ENCODE results near the gene HIVEP2. TPM values are rescaled to one million over a fixed set of nuclear protein-coding genes. Genes with fewer than 3 reads are reported as not detected.

HIVEP2 gene
- total and polyA plus RNA-seq, 2 donors (not counting 3 experiments of a cell fraction or from before 2014, with no cell fraction given), result 1.3 to 4.7 TPM

- H3K9ac ChIP-seq (replicated peaks; ENCODE audit: extremely low read depth, insufficient read depth, low read length), result no peak overlapping the region
- dilution Hi-C loops (cut with MboI; ENCODE audit: extremely low pct_ligation_motif_present, low sequenced_read_pairs), result no loop called here
- POLR2A ChIA-PET, result interaction anchor here (0.5 kb wide), 1 partner anchor 71 kb away, joined by 4 read pairs; no protein-coding TSS in a partner anchor
Observed at GRCh38 chr6:142749556-142749955, 195.4 kb downstream of the HIVEP2 start.

GRCh38 chr6:142746524-142746923 is 198.5 kb downstream of the HIVEP2 start:
- no peaks in the 10 kb centered on the region for H4K20me1 ChIP-seq (replicated peaks; ENCODE audit: control insufficient read depth, extremely low read depth, insufficient read depth, low read length)
- H3K4me2 ChIP-seq (ENCODE audit: insufficient read depth, low read length), result no peak overlapping the region
- no peak overlapping the region for H3K9ac ChIP-seq (replicated peaks; ENCODE audit: extremely low read depth, insufficient read depth, low read length)
- FAIRE-seq (peak; percentile 21), DNase-seq (ENCODE audit: low read depth, low spot score) (peak; percentile 55)
- intact Hi-C loops (cut with micrococcal nuclease), result loop anchor here (1.0 to 5.0 kb wide), 4 partner anchors 53 to 281 kb away; no protein-coding TSS in a partner anchor
- H3K9me3 ChIP-seq (replicated peaks; ENCODE audit: control insufficient read depth, insufficient read depth, low read length), result no peaks in the 10 kb centered on the region
- H3K9me1 ChIP-seq (replicated peaks; ENCODE audit: control insufficient read depth, extremely low read depth, insufficient read depth, low read length), result no peaks in the 10 kb centered on the region
- no TSS peak for BruUV-seq (replicated peaks)
- CTCF ChIA-PET, result interaction anchor here (0.6 to 5.4 kb wide), 9 partner anchors 9 to 681 kb away, joined by 3 to 34 read pairs (median 3); no protein-coding TSS in a partner anchor
- POLR2A ChIA-PET, result no interaction called here
- no peak overlapping the region for H2AFZ ChIP-seq (ENCODE audit: low read depth, low read length)
- no peaks in the 10 kb centered on the region for H3K4me1 ChIP-seq (ENCODE audit: control insufficient read depth, extremely low read depth, insufficient read depth, low read length)
- H3K4me3 ChIP-seq (replicated peaks in 1 of 3; ENCODE audit: insufficient read depth in 1 of 3, low read depth in 1 of 3, low read length in 3 of 3), result no peak overlapping the region
- no peaks in the 10 kb centered on the region for H3K27me3 ChIP-seq (ENCODE audit: control insufficient read depth in 2 of 2, insufficient read depth in 2 of 2, low read length in 2 of 2)
- dilution Hi-C loops (cut with MboI; ENCODE audit: extremely low pct_ligation_motif_present, low sequenced_read_pairs), result no loop called here
- H3K79me2 ChIP-seq (ENCODE audit: control insufficient read depth, insufficient read depth, low read length), result no peaks in the 10 kb centered on the region
- H3K36me3 ChIP-seq (ENCODE audit: control insufficient read depth in 2 of 2, extremely low read depth in 1 of 2, insufficient read depth in 2 of 2, low read length in 2 of 2), result no peaks in the 10 kb centered on the region
- no peak for TF ChIP-seq MAX (IDR thresholded peaks at IDR 0.05; ENCODE audit: insufficient read depth, insufficient read length)
- TF ChIP-seq POLR2A (IDR thresholded peaks at IDR 0.05; ENCODE audit: low read depth, low read length), result no peak
- TF ChIP-seq CTCF (IDR thresholded peaks at IDR 0.05; ENCODE audit: extremely low read depth in 1 of 2, insufficient read depth in 1 of 2, low read depth in 1 of 2, low read length in 2 of 2), result peak; percentile 46 to 50
- TF ChIP-seq MYC (IDR thresholded peaks at IDR 0.05; ENCODE audit: low read depth, low read length), result no peak
- no peak for TF ChIP-seq GATA2 (IDR thresholded peaks at IDR 0.05; ENCODE audit: insufficient read depth, insufficient read length, low read depth, low read length)
- no peak overlapping the region for H3K27ac ChIP-seq (ENCODE audit: insufficient read depth, low read depth, low read length)

More at GRCh38 chr6:142749556-142749955, 195.4 kb downstream of the HIVEP2 start:
- Histone ChIP-seq H3K9me3 (replicated peaks; ENCODE audit: control insufficient read depth, insufficient read depth, low read length) (no peaks in the 10 kb centered on the region), H2AFZ (ENCODE audit: low read depth, low read length) (no peak overlapping the region), H3K9me1 (replicated peaks; ENCODE audit: control insufficient read depth, extremely low read depth, insufficient read depth, low read length) (no peaks in the 10 kb centered on the region), H3K4me3 (replicated peaks in 1 of 3; ENCODE audit: insufficient read depth in 1 of 3, low read depth in 1 of 3, low read length in 3 of 3) (no peak overlapping the region), H4K20me1 (replicated peaks; ENCODE audit: control insufficient read depth, extremely low read depth, insufficient read depth, low read length) (no peaks in the 10 kb centered on the region), H3K27me3 (ENCODE audit: control insufficient read depth in 2 of 2, insufficient read depth in 2 of 2, low read length in 2 of 2) (no peaks in the 10 kb centered on the region), H3K4me2 (ENCODE audit: insufficient read depth, low read length) (no peak overlapping the region), H3K36me3 (ENCODE audit: control insufficient read depth in 2 of 2, extremely low read depth in 1 of 2, insufficient read depth in 2 of 2, low read length in 2 of 2) (no peaks in the 10 kb centered on the region), H3K27ac (ENCODE audit: insufficient read depth, low read depth, low read length) (no peak overlapping the region), H3K79me2 (ENCODE audit: control insufficient read depth, insufficient read depth, low read length) (no peaks in the 10 kb centered on the region), H3K4me1 (ENCODE audit: control insufficient read depth, extremely low read depth, insufficient read depth, low read length) (no peaks in the 10 kb centered on the region)
- TF ChIP-seq MAX (IDR thresholded peaks at IDR 0.05; ENCODE audit: insufficient read depth, insufficient read length) (no peak), GATA2 (IDR thresholded peaks at IDR 0.05; ENCODE audit: insufficient read depth, insufficient read length, low read depth, low read length) (no peak), EZH2 (IDR thresholded peaks at IDR 0.05; ENCODE audit: borderline replicate concordance, low read depth, low read length, severe bottlenecking) (no peak), POLR2A (IDR thresholded peaks at IDR 0.05; ENCODE audit: low read depth, low read length) (no peak), POLR2AphosphoS5 (IDR thresholded peaks at IDR 0.05; ENCODE audit: insufficient read depth, low read depth, low read length) (no peak)
- CTCF ChIA-PET, result interaction anchor here (1.1 to 5.4 kb wide), 4 partner anchors 44 to 678 kb away, joined by 3 to 34 read pairs (median 3); no protein-coding TSS in a partner anchor
- no peak for DNase-seq (ENCODE audit: low read depth, low spot score)
- BruUV-seq (replicated peaks), result no TSS peak
- no peak for FAIRE-seq
- intact Hi-C loops (cut with micrococcal nuclease), result loop anchor here (5.0 kb wide), 2 partner anchors 123 to 193 kb away; no protein-coding TSS in a partner anchor
